ENCODE measurements around the gene PAM. TPM values are rescaled to one million over a fixed set of nuclear protein-coding genes. Genes with fewer than 3 reads are reported as not detected.

Gene PAM
- total RNA-seq, 2 donors from 2014 or later = 32.9 to 38.2 TPM

DNA sequence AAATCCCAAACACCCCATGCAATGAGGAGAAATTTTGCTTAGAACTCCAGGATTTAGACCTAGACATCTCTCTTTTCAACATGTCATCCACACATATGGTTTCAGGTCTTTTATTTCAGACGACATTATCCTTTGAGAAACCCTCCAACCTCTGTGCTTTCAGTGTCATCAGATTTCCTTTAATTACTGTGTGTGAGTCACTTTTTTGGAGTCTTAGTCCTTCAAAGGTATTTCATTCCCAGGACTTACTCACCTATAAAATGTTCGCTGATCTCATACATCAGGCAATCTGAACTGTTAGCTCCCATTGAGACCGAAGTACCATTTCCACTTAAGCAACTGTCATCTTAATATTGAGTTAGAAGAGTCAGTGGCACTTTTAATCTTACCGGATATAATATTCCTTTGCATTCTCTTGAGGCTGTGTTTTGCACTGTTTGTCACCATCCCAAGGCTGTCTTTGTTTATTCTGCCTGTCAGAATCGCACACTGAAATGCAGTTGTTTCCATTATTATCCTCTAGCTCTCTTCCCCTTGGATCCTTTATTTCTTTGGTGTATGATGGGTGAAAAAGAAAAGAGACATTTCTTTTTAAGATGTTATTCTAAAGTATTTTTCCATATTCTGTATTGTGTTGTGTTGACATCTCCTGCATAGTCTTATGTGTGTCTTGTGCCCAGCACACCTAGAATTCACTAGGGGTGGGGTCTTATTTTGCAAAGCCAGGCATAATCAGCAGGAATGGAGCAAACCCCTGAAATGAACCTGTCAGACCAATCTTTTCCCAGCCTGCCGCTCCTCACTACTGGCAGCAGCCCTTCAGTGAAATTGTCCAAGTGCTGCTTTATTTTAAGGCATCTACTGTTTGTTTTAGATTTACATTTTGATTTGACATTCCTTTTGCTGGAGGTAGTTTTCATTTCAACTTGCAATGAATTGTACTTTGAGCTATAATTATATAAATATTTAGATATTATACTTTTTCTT lies 155.4 kb downstream of the PAM start:
- no peak for DNase-seq
- Histone ChIP-seq H3K9ac (ENCODE audit: extremely low read depth, low read length, poor library complexity, severe bottlenecking) (no peak overlapping the region), H3K4me1 (ENCODE audit: control insufficient read depth, insufficient read depth, low read length) (no peaks in the 10 kb centered on the region), H3K27ac (ENCODE audit: low read depth, low read length) (no peak overlapping the region), H3K9me3 (ENCODE audit: control insufficient read depth, low read length) (no peaks in the 10 kb centered on the region), H3K4me3 (ENCODE audit: low read length) (no peak overlapping the region), H3K27me3 (ENCODE audit: control insufficient read depth, insufficient read depth, low read length, poor library complexity, severe bottlenecking) (no peaks in the 10 kb centered on the region), H3K36me3 (ENCODE audit: control insufficient read depth, insufficient read depth, low read length) (no peaks in the 10 kb centered on the region)
- 90 to 93% methylated on average over 4 to 6 of the region's 6 CpGs for WGBS, 2 experiments (ENCODE audit: insufficient coverage in 1 of 2, insufficient read length in 1 of 2)
- no peaks in the 10 kb centered on the region for H3K4me1 Mint-ChIP-seq
- peaks cover 6% of the 10 kb centered on the region for H3K9me3 Mint-ChIP-seq
- H3K36me3 Mint-ChIP-seq (ENCODE audit: low read depth) = no peaks in the 10 kb centered on the region
- no peak overlapping the region for H3K4me3 Mint-ChIP-seq
- H3K27me3 Mint-ChIP-seq (ENCODE audit: insufficient read depth) = no peaks in the 10 kb centered on the region
- TF ChIP-seq, protein P1, sequence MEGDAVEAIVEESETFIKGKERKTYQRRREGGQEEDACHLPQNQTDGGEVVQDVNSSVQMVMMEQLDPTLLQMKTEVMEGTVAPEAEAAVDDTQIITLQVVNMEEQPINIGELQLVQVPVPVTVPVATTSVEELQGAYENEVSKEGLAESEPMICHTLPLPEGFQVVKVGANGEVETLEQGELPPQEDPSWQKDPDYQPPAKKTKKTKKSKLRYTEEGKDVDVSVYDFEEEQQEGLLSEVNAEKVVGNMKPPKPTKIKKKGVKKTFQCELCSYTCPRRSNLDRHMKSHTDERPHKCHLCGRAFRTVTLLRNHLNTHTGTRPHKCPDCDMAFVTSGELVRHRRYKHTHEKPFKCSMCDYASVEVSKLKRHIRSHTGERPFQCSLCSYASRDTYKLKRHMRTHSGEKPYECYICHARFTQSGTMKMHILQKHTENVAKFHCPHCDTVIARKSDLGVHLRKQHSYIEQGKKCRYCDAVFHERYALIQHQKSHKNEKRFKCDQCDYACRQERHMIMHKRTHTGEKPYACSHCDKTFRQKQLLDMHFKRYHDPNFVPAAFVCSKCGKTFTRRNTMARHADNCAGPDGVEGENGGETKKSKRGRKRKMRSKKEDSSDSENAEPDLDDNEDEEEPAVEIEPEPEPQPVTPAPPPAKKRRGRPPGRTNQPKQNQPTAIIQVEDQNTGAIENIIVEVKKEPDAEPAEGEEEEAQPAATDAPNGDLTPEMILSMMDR (conservative IDR thresholded peaks at IDR 0.05) = no peak
- H3K27ac Mint-ChIP-seq = no peak overlapping the region

DNA sequence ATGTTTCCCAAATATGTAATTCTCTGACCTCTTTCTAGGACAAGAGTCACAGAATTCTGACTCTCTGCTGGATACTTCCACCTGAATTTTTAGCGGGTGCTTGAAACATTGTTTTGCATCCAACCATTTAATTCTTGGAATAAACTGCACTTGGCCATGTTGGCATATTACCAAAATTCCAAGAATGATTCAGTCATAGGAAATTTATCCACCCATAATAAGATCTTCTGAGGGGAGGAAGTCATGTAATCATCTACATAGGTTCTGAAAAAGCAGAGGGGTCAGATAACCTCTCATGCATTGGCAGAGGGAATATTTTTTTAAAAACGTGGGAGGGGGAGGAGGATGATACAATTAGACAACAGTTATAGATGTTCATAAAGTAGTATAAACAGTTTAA lies 156.9 kb downstream of the PAM start:
- Histone ChIP-seq H3K4me1 (ENCODE audit: control insufficient read depth, insufficient read depth, low read length) (no peaks in the 10 kb centered on the region), H3K36me3 (ENCODE audit: control insufficient read depth, insufficient read depth, low read length) (no peaks in the 10 kb centered on the region), H3K27ac (ENCODE audit: low read depth, low read length) (no peak overlapping the region), H3K4me3 (ENCODE audit: low read length) (no peak overlapping the region), H3K9me3 (ENCODE audit: control insufficient read depth, low read length) (no peaks in the 10 kb centered on the region), H3K27me3 (ENCODE audit: control insufficient read depth, insufficient read depth, low read length, poor library complexity, severe bottlenecking) (no peaks in the 10 kb centered on the region), H3K9ac (ENCODE audit: extremely low read depth, low read length, poor library complexity, severe bottlenecking) (no peak overlapping the region)
- no peak for DNase-seq
- H3K27ac Mint-ChIP-seq = no peak overlapping the region
- H3K36me3 Mint-ChIP-seq (ENCODE audit: low read depth) = no peaks in the 10 kb centered on the region
- H3K9me3 Mint-ChIP-seq = peaks cover 3% of the 10 kb centered on the region
- TF ChIP-seq, protein P1 (conservative IDR thresholded peaks at IDR 0.05) = no peak
- H3K4me3 Mint-ChIP-seq = no peak overlapping the region
- no peaks in the 10 kb centered on the region for H3K27me3 Mint-ChIP-seq (ENCODE audit: insufficient read depth)
- WGBS, 2 experiments (ENCODE audit: insufficient coverage in 1 of 2, insufficient read length in 1 of 2) = 78 to 83% methylated on average over 1 to 2 of the region's 2 CpGs
- H3K4me1 Mint-ChIP-seq = no peaks in the 10 kb centered on the region

DNA sequence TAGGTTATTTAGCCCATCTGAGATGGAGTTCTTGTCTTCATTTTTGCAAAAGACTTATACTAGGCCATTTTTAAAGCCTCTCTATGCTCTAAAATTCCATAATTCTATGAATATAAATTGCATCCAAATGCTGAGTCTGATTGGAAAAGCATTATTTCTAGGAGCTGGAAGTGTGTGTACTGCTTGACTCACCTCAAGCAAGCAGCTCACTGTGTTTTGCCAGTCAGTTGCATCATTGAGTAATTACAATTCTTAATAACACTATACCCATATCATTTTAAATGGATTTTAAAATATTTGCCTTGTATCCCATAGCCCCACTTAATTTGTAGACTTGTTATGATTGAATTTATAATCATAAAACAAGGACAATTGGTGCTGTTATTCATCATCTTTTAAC lies 161.0 kb downstream of the PAM start:
- Mint-ChIP-seq H3K27me3 (ENCODE audit: insufficient read depth) (peaks cover 1% of the 10 kb centered on the region), H3K9me3 (no peaks in the 10 kb centered on the region), H3K36me3 (ENCODE audit: low read depth) (no peaks in the 10 kb centered on the region), H3K27ac (no peak overlapping the region), H3K4me3 (no peak overlapping the region), H3K4me1 (peaks cover 16% of the 10 kb centered on the region)
- no peak overlapping the region for H3K9ac ChIP-seq (ENCODE audit: extremely low read depth, low read length, poor library complexity, severe bottlenecking)
- no peaks in the 10 kb centered on the region for H3K36me3 ChIP-seq (ENCODE audit: control insufficient read depth, insufficient read depth, low read length)
- no peak for DNase-seq
- peaks cover 6% of the 10 kb centered on the region for H3K4me1 ChIP-seq (ENCODE audit: control insufficient read depth, insufficient read depth, low read length)
- H3K4me3 ChIP-seq (ENCODE audit: low read length) = no peak overlapping the region
- no peaks in the 10 kb centered on the region for H3K9me3 ChIP-seq (ENCODE audit: control insufficient read depth, low read length)
- H3K27ac ChIP-seq (ENCODE audit: low read depth, low read length) = no peak overlapping the region
- TF ChIP-seq, protein P1 (conservative IDR thresholded peaks at IDR 0.05) = no peak
- H3K27me3 ChIP-seq (ENCODE audit: control insufficient read depth, insufficient read depth, low read length, poor library complexity, severe bottlenecking) = no peaks in the 10 kb centered on the region
